ENCODE data around the gene CTNNA2.
A peak's percentile ranks its signal among the peaks of the same experiment; 100 is the strongest.

CTNNA2 gene

DNA sequence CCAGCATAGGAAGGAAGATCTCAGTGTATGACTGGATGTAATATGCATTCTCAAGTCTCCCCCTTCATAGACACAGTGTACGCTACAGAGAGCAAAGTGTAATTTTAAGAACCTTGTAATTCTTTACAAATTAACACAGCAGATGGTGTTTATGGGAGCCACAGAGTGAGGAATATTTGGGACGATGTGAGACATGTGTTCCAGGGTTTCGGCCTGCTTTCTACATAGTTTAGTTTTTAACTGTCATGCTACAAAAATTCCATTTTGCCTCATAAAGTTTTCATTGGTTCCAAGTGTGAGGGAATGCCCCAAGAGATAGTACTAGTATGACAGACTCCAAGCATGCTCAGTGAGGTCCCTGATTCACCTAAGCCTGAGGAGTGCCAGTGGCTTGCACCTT, 867.9 kb downstream of the CTNNA2 start:
- no peak for DNase-seq (ENCODE audit: low read depth, low spot score)

DNA sequence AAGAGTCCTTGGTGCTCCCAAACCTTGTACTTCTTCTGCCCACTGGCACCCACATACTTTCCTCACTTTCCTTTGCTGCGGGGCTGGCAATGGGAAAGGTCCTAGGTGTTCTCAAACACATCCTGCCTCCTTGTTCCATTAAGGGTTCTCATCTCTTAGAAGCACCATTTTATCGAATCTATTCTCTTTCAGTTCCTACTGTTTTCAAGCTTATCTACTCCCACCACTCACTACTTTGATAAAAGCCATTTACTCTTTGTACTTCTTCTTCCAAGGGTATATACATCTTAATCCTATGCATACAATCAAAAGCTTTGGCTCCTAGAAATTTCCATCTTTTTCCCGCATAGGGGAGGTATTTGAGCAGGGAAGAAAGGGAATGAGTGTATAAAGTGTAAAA, 868.8 kb downstream of the CTNNA2 start:
- no peak for DNase-seq (ENCODE audit: low read depth, low spot score)

DNA sequence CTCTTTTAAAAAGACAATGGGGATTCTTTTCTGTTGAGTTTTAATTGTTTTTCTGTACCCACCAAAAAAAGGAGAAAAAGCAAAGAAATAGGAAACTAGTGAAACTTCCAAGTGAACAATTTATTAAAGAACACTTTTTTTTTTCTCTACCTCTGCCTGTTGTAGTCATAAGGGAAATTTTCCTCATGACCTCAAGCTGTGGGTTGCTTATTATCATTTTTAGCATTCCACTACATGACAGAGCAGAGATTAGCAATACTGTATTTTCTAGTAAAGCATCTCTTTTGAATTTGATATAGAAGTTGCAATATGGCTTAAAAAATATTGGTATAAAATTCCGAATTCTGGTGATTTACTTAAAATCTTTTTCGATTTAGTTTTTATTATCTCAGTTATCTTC, 879.6 kb downstream of the CTNNA2 start:
- no peak for DNase-seq (ENCODE audit: low read depth, low spot score)

DNA sequence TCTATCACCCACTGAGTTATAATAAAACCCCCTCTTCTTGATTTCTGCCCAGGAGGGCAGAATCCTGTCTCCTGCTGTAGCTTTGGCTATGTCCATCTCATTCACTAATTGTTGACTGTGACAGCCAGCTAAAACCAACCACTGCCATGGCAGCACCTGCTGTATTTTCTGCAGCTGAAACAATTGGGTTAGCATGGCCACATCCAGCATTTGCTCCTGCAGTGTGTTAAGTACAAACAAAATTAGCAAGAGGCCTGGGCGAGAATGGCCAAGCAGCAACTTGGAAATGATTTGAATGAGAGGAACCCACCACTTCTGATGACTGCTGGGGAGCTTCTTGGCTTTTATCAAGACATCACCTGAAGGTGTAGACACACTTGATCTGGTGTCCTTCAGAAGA, 881.1 kb downstream of the CTNNA2 start:
- DNase-seq (ENCODE audit: low read depth, low spot score), result no peak

DNA sequence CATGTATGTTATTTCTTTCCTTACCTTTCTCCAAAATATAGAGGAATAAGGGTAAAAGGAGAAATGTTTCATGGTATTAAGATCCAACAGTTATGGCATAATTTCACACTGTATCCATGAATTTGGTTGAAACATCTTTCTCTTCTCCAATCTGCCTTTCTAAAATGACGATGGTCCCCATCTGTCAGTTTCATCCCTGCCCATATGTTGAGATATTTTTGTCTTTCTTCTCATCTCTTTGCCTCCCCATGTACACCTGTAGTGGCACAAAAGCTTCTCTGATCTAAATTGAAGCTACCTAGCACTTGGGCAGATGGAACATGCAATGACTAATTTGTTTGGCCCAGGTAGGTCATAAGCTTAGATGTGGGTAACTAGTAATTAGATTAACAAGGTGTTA, 882.4 kb downstream of the CTNNA2 start:
- DNase-seq (ENCODE audit: low read depth, low spot score), result no peak

DNA sequence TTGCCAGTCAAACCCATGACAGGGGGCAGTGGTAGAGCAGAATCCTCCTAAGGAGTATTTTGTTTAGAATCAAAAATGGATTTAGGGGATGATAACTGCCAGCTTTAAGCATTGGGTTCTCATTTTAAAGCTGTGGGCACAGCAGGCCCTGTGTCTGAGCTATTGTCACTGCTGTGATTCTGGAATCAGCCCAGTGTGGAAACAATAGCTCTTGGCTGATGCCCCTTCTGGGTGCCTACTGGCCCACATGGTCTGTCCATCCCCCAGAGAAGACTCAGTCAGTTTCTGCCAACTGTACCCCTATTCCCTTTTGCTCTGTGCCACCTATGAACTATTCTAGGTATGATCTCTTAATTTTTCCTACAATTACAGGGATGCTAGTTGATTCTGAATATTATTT, 883.4 kb downstream of the CTNNA2 start:
- no peak for DNase-seq (ENCODE audit: low read depth, low spot score)

DNA sequence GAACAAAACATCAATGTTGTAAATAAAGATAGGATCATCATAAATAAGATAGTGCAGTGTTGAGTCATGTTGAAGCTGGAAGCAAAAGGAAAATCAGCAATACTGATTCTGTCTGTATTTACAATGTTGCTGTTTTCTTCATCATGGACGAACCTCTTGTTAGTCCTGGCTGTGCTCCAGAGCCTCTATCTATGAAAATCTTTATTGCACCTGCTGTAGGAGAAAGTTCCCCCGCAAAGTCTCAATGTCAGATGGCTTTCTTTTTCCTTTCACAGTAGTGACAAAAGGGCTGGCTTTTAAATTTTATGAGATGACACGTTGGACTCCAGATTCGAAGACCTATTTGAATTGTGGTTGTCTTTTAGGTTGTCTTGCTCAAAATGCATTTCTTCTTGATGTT, 890.2 kb downstream of the CTNNA2 start:
- no peak for DNase-seq (ENCODE audit: low read depth, low spot score)

DNA sequence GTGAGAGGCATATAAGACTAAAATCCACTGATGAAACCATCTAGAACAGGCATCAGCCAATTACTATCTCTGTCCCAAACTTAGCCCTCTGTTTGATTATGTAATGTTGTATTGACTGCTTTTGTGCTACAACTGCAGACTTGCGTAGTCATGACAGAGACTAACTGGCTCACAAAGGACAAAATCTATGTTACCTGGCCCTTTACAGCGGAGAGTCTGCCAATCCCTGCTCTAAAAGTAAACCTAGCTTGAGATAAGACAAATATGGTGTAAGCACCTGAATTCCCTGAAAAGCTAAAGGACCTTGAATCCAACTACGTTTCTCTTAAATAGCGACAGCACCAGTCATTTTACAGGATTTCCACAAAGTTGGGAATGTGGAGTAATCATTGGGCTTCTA, 894.5 kb downstream of the CTNNA2 start:
- no peak for DNase-seq (ENCODE audit: low read depth, low spot score)

DNA sequence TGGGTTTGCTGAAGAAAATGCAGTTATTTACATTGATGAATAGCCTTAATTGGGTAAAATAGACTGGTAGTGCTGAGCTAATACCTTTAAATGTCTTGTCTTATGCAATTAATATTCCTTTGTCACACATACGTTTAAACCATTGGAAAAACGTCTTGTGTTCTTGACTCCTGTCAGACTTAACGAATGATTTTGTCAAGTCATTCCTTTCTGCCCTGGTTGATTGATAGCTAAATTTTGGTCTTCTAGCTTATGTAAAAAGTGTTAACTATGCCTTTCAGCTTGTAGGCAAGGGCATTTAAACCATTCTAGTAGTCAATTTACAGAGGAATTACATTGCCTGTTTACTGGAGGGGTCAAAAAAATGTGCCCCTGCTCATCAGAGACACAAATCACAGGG, 897.5 kb downstream of the CTNNA2 start:
- DNase-seq (ENCODE audit: low read depth, low spot score), result no peak

DNA sequence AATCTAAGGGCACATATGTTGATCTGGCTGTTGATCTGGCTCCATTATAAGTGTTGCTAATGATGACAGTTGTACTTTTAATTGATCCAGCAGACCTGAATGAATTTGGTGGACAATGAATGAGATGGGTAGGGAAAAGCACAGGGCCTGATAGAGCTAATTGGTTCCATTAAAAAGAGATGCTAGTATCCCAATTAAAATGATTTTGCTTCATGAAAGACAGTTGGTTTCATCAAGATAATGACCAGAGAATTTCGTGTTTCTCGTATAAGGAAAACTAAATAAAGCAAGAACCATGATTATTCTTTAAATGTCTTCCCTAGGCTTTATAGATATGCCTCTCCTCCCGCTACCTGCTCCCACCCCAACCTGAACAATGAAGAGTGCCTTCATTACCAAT, 900.3 kb downstream of the CTNNA2 start:
- DNase-seq (ENCODE audit: low read depth, low spot score), result no peak

DNA sequence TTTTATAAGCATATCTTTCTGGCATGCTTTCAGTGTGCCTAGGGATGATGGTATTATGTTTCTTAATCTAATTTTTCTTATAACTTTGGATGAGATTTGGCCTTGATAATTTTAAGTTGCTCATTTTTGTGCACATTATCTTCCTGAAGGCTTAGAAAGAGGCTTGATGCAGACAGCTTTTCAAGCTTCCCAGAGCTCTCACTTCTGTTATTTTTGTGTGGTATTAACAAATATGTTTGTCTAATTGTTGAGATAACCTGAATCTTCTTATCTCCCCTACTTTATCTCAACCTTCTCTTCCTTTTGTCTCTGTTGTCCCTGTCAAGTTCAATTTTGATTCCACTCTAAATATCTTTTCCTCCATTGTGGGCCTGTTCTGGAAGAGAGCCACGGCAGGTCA, 904.9 kb downstream of the CTNNA2 start:
- DNase-seq (ENCODE audit: low read depth, low spot score), result no peak

DNA sequence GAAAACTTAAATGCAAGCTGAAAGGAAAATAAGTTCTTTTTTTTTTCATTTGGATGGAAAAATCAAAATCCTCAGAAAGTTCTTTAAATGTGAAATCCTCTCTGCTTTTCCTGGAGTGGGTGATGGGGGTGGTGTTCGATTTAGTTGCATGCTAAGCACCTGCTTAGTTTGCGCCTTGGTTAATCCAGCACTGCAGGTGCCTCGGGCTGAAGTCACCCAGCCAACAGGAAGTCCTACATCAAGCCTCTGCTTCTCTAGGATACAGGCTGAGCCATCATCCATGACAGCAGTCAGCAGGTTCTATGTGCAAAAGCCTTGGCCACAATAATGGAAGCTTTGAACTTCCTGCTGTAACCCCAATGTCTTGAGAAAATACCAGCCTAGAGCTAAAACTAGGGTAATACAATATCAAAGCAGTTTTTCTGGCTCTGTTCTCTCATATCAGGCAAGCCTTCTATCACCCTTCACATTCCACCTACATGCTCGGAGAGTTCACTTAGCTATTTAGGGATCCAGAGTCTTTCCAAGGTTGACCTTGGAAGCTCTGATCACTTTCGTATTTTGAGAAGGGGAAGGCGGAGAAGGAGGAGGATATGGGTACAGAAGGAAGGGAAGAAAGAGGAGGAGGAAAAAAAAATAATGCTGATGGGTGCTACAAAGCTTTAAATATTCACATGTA, 907.8 kb downstream of the CTNNA2 start:
- no peak for DNase-seq (ENCODE audit: low read depth, low spot score)

DNA sequence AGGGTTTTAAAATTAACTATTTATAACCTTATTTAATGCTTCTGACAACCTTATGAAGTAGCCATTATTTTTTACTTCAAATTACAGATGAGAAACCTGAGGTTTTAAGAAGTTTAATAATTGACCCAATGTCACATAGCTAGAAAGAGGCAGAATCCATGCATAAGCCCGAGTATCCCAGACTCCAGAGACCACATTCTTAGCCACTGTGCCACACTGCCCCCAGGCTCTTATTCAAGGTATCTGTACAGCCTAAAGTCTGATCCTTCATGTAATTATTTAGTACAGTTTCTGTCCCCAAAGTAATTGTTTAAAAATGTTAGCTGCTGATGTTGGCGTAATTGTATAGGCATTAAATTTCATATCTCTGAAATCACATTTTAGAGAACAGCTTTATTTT, 916.4 kb downstream of the CTNNA2 start:
- no peak for DNase-seq (ENCODE audit: low read depth, low spot score)

DNA sequence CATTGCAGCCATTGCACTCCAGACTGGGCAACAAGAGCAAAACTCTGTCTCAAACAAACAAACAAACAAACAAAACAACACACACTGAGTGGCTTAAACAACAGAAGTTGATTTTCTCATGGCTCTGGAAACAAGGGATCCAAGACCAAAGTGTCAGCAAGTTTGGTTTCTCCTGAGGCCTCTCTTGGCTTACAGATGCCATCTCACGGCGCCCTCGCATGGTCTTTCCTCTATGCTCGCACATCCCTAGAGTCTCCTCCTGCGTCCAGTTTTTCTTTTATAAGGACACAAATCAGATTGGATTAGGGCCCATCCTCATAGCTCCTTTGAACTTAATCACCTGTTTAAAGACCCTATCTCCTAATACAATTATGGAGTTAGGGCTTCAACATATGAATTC, 925.1 kb downstream of the CTNNA2 start:
- DNase-seq (ENCODE audit: low read depth, low spot score), result no peak

DNA sequence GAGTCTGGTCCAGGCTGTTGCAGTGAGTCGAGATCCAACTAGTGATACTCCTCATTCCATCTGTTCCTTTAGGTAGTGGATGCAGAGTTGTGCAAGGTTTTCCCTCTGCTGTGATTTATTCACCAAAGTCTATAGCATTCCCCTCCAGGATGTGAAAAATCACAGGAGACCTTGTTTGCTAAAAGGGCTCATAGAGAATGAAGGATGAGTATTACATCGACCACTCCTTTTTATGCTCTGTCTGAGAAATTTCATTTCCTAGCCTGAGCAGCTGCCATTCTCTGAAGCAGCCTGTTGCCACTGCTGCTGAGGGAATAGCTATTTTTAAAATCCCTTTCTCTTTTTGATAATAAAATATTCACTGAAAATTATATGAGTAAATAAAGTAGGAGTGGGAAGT, 925.8 kb downstream of the CTNNA2 start:
- no peak for DNase-seq (ENCODE audit: low read depth, low spot score)

DNA sequence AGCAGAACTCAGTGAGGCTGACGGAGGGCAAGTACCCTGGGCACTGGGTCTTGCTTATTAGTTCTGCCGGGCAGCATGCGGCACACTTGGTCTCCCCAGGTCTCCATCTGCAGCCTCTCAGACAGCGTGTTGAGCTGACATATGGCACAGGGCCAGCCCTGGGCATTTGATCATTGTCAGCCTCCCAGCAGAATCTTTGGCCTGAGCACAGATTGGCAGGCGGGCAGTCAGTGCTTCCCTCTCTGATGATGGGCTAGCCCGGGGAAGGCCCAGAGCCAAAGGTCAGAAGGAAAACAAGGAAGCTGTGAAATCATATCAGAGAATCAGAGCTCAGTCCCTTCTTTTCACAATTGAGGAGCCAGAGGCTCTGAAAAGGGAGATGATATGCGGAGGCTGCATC, 941.8 kb downstream of the CTNNA2 start:
- DNase-seq (ENCODE audit: low read depth, low spot score), result no peak

DNA sequence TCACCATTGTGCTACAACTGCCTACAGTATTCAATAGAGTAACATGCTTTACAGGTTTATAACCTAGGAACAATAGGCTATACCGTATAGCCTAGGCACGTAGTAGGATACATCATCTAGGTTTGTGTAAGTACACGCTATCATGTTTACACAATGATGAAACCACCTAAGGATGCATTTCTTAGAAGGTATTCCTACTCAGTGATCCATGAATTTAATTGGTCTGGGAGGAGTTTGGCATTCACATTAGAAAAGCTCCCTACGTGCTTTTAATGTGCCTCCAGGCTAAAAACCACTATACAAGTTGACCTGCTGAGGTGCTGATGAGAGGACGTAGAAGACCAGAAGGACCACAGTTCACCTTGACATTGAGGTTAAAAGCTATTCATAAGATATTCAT, 946.2 kb downstream of the CTNNA2 start:
- DNase-seq (ENCODE audit: low read depth, low spot score), result peak; percentile 49

DNA sequence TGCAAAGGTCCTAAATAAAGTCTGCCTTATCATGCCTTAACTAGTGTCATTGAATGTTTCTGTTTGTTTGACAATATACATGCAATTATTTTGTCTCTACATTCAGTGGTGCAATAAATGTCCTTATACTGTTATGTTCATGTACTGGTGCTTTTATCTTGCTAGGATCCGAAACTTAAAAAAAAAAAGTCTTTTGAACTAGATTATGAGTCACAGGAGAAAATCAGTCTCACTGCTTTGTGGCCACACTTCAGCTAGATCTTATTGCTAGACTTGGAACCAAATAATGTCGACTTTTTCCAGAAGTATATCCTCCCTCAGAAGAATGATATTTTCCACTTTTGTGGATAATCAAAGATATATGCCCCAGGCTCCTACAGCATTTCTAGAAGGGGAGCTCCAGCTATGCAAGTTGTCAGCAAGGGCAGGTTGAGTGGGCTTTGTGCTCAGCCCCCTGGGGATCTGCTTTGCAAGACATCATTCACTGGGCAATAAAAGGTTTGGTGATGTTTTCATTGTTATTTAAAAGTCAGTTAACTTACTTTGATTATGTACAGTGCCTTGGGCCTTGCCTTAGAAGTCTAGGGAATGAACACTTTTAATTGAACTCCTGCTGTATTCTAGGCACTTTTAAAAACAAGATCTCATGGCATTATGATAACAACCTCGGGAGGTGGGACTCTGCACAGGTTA, 948.8 kb downstream of the CTNNA2 start:
- peak; percentile 76 for DNase-seq (ENCODE audit: low read depth, low spot score)

DNA sequence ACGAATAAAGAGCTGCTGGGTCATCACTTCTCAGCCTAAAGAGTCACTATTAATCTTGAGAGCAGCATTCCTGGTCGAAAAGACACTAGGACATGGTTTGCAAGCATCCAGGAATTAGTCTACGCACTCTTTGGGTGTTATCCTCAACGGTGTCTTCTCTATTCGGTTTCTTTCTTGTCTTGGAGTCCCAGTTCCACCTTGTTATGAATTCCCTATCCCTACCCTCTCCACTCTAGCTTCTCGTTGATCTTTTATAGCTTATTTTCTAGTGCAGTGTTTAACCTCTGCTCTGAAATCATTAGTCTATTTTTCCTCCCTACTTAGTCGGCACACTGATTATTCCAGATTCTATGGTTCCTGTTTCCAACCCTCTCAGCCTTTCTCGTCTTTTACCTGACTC, 949.8 kb downstream of the CTNNA2 start:
- DNase-seq (ENCODE audit: low read depth, low spot score), result no peak

DNA sequence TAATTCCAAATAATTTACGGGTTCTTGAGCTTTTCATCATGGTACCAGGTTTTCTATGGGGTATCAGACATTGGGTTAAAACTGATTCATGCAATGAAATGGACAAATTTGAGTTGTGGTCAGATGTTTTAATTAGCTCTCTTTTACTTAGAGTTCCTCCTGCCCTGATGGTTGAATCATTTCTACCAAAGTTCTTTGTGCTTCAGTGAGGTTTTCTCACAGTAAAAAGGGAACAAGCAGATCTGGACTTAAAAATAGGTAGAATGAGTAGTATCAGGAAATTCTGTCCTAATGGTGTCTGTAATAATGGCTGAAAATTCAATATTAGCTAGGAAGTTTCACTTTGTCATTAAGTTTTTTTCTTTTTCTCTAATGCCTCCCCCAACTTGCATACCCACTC, 951.4 kb downstream of the CTNNA2 start:
- no peak for DNase-seq (ENCODE audit: low read depth, low spot score)

DNA sequence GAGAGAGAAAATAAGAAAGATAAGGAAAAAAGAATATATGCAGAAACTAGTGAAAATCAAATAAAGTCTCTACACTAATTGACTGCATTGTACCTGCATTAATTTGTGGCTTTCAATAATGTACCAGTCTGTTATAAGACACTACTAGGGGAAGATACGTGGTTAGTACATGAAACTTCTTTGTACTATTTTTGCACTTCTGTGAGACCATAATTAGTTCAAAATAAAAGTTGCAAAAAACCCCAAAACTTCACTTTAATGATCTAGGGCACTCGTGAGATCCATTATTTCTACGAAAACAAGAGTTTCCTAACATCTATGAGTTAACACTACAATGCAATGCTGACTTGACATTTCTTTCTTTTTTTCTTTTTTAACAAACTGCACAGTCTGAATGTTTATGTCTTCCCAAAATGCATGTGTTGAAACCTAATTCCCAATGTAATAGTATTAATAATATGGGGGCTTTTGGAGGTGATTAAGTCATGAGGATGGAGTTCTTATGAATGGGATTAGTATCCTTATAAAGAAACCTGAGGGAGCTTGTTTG, 954.5 kb downstream of the CTNNA2 start:
- no peak for DNase-seq (ENCODE audit: low read depth, low spot score)

DNA sequence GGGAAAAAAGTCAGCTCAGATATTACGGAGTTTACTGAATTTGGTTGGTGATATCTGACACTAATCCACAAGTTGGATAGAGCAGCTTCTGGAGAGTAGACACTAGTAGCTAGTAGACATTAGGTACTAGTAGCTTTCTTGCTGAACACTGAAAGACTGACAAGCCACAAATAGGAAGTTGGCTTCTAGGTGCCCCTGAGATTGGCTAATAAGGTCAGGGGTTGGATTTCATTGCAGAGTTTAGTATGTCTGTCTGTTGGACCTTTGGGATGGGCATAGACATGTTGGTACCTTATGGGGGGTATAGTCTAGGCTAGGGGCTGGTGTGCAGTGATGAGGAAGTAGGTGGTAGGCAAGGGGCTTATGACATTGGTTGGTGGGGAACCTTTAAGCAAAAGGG, 956.6 kb downstream of the CTNNA2 start:
- DNase-seq (ENCODE audit: low read depth, low spot score), result no peak

DNA sequence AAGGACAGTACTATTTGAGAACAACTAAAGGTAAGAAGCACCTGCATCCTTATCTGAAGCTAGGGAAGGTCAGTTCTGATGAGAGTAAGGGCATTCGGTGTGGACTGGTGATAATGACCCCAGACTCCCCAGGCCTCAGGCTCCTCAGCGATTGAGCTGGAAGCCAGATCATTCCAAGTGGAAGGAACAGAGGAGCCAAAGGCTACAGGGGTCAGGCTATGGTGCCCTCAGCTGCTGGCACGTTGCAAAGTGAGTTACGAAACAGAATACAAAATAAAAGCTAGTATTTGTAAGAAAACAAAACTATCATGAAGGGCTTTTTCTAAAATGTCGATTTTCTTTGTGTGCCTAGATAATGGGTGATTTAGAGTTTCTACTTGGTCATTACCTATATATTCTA, 960.2 kb downstream of the CTNNA2 start:
- DNase-seq (ENCODE audit: low read depth, low spot score), result no peak

All from ELF-1 (cell line).